Measurements from ENCODE around the gene MTAP. TPM values are rescaled to one million over a fixed set of nuclear protein-coding genes. Genes with fewer than 3 reads are reported as not detected.

The MTAP gene
- total RNA-seq, 1 experiment from 2014 or later: 139 TPM

- no peak for TF ChIP-seq CTCF (IDR thresholded peaks at IDR 0.05; ENCODE audit: unreplicated experiment)
- Mint-ChIP-seq H3K36me3 (ENCODE audit: insufficient read depth, unreplicated experiment) (peaks cover 85% of the 10 kb centered on the region), H3K27ac (ENCODE audit: unreplicated experiment) (peak overlapping the region; percentile 43), H3K4me3 (ENCODE audit: low read depth, unreplicated experiment) (no peak overlapping the region), H3K9me3 (ENCODE audit: low read depth, unreplicated experiment) (no peaks in the 10 kb centered on the region), H3K4me1 (ENCODE audit: low read depth, unreplicated experiment) (peaks cover 30% of the 10 kb centered on the region), H3K27me3 (ENCODE audit: unreplicated experiment) (no peaks in the 10 kb centered on the region)
- intact Hi-C loops (cut with micrococcal nuclease; ENCODE audit: unreplicated experiment): no loop called here
- no TSS peak for BruUV-seq (replicated peaks)
- CTCF ChIA-PET: no interaction called here
- no peak for DNase-seq
Observed at GRCh38 chr9:21968331-21969010, 166.0 kb downstream of the MTAP start.

DNA sequence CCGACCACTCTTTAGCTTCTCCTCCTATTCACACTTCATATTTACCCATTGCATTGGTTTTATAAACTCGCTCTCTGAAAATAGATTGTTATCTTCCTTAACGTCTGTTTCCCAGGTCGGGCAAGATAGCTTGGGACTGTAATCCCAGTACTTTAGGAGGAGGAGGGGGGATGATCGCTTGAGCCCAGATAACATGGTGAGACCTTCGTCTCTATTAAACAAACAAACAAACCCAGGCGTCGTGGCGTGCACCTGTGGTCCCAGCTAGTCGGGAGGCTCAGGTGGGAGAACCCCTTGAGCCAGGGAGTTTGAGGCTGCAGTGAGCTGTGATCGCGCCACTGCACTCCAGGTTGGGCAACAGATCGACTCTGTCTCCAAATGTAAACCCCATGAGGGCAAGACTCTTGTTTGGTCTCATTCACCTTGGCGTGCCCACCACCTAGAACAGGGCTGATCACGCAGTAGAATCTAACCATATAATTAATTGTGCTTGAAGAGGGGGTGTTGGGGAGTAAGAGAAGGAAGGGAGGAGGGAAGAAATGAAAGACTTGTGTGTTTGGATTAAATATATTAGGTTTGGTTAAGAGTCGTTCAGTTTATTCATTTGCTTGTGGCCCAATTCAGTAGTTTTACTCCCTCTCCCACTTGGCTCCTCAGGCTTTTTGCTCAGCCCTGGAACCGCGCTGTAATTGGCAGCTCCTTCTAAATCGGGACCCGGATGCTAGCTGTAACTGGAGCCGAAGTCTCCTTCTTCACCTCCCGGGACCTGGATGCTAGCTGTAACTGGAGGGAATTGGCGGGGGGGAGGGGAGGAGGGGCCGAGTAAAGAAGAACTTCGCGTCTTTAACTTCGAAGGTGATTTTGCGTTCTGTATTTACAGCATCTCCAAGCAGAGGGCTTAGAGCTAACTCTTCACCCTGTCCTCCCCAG lies 166.8 kb downstream of the MTAP start:
- H3K36me3 Mint-ChIP-seq (ENCODE audit: insufficient read depth, unreplicated experiment): peaks cover 93% of the 10 kb centered on the region
- no peak for DNase-seq
- peaks cover 30% of the 10 kb centered on the region for H3K4me1 Mint-ChIP-seq (ENCODE audit: low read depth, unreplicated experiment)
- CTCF ChIA-PET: interaction anchor here (0.7 kb wide), 2 partner anchors 12 to 133 kb away, joined by 3 to 5 read pairs; no protein-coding TSS in a partner anchor
- H3K4me3 Mint-ChIP-seq (ENCODE audit: low read depth, unreplicated experiment): no peak overlapping the region
- no peaks in the 10 kb centered on the region for H3K9me3 Mint-ChIP-seq (ENCODE audit: low read depth, unreplicated experiment)
- intact Hi-C loops (cut with micrococcal nuclease; ENCODE audit: unreplicated experiment): no loop called here
- H3K27me3 Mint-ChIP-seq (ENCODE audit: unreplicated experiment): no peaks in the 10 kb centered on the region
- no TSS peak for BruUV-seq (replicated peaks)
- H3K27ac Mint-ChIP-seq (ENCODE audit: unreplicated experiment): peak overlapping the region; percentile 43
- no peak for TF ChIP-seq CTCF (IDR thresholded peaks at IDR 0.05; ENCODE audit: unreplicated experiment)

DNA sequence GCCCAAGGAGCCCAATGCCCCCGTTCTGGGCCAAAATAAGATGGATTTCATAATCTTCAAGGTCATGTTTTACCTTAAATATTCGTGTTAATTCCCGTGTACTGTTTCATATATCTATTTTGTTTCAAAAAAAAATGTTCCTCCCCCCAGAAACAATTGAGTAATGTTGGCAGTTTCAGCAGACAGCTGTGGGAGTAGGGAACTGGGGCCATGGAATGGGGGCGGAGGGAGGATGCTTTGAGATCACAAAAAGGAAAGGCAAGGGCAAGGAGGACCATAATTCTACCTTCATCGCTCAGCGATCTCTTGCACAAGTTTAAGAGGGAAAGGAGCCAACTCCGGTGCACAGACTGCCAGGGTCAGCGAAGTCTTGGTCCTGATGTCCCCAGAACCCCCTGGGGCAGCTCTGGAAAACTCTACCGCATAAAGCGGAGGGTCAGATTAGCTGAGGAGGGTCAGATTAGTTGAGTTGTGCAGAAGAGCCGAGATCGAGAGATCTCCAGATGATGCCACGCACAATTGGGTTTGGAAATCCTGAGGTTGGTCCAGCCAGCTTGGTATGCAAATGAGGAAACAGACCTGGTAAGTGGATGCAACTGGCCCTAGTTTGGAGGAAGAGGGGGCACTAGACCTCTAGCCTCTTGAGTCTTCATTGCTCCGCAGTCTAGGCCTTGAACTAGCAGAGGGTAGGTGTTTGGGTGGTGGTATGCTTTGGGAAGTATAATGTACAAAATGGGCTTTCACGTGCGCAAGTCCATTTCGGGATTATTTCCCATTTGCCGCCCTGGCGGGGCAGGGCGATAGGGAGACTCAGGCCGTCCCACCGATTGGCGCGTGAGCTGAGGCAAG lies 167.7 kb downstream of the MTAP start:
- no peak overlapping the region for H3K27ac Mint-ChIP-seq (ENCODE audit: unreplicated experiment)

More for the DNA sequence above, 167.7 kb downstream of the MTAP start:
- TF ChIP-seq CTCF (IDR thresholded peaks at IDR 0.05; ENCODE audit: unreplicated experiment): no peak
- no peak for DNase-seq
- CTCF ChIA-PET: interaction anchor here (0.7 kb wide), 2 partner anchors 11 to 134 kb away, joined by 3 to 5 read pairs; no protein-coding TSS in a partner anchor
- Mint-ChIP-seq H3K4me1 (ENCODE audit: low read depth, unreplicated experiment) (peaks cover 30% of the 10 kb centered on the region), H3K4me3 (ENCODE audit: low read depth, unreplicated experiment) (no peak overlapping the region), H3K9me3 (ENCODE audit: low read depth, unreplicated experiment) (no peaks in the 10 kb centered on the region), H3K36me3 (ENCODE audit: insufficient read depth, unreplicated experiment) (peaks cover 96% of the 10 kb centered on the region), H3K27me3 (ENCODE audit: unreplicated experiment) (no peaks in the 10 kb centered on the region)
- BruUV-seq (replicated peaks): no TSS peak
- intact Hi-C loops (cut with micrococcal nuclease; ENCODE audit: unreplicated experiment): loop anchor here (5.0 kb wide), 1 partner anchor 158 kb away; no protein-coding TSS in a partner anchor
